SK-N-SH (cell line): ENCODE data around the gene ABCA1. TPM values are rescaled to one million over a fixed set of nuclear protein-coding genes. Genes with fewer than 3 reads are reported as not detected.

ENCODE experiments used
- CTCF ChIA-PET: fragments of 300-600, 350-600 bp; formaldehyde crosslinking; extraction: SDS; loops from one replicate; lab custom pipeline; 2021; lab: Yijun Ruan, JAX
- POLR2A ChIA-PET: fragments of 350-600 bp; sonication (Branson Sonifier 250); formaldehyde crosslinking; extraction: SDS; loops from one replicate; lab custom pipeline; 2020; ENCODE audit warnings: antibody characterized with exemption, inconsistent platforms; lab: Yijun Ruan, JAX
- DNase-seq: peaks from one replicate; pipeline ENCODE4 v3.0.0; 2012
- H2AFZ ChIP-seq: fragments of 200-600 bp; sonication (generic); 2 replicates; pipeline ENCODE4 v1.8.1; 2016; ENCODE audit warnings: antibody characterized with exemption, mild to moderate bottlenecking, low read depth
- H3F3A ChIP-seq: fragments of 200-600 bp; sonication (generic); replicated peaks from 2 replicates; pipeline ENCODE3; 2016; ENCODE audit warnings: antibody characterized with exemption, mild to moderate bottlenecking; ENCODE audit not compliant: insufficient read depth
- H3K27ac ChIP-seq, 2 experiments: fragments of 200-500 bp in 1 of 2; fragments of 200-600 bp in 1 of 2; sonication (Bioruptor generic) in 1 of 2; sonication (generic), shearing (Covaris generic) in 1 of 2; 2 replicates each; pipeline versions ENCODE4 v1.5.1 to v1.6.1; 2014 to 2016; ENCODE audit warnings: low read depth in 2 of 2, inconsistent platforms in 1 of 2, low read length in 1 of 2, mild to moderate bottlenecking in 1 of 2, mixed read lengths in 1 of 2
- H3K27me3 ChIP-seq: fragments of 200-600 bp; sonication (generic), shearing (Covaris generic); 2 replicates; pipeline ENCODE4 v1.6.1; 2016; ENCODE audit warnings: mixed run types; ENCODE audit not compliant: insufficient read depth
- H3K36me3 ChIP-seq, 2 experiments: fragments of 200-500 bp in 1 of 2; fragments of 200-600 bp in 1 of 2; sonication (Bioruptor generic) in 1 of 2; sonication (generic) in 1 of 2; replicated peaks in 1 of 2; 2 replicates each; pipeline versions ENCODE3 to v1.5.1; 2014 to 2016; ENCODE audit warnings: low read length in 1 of 2, mild to moderate bottlenecking in 1 of 2; ENCODE audit not compliant: insufficient read depth in 2 of 2, control insufficient read depth in 1 of 2
- H3K4me1 ChIP-seq, 2 experiments: fragments of 200-500 bp in 1 of 2; fragments of 200-600 bp in 1 of 2; sonication (Bioruptor generic) in 1 of 2; sonication (generic), shearing (Covaris generic) in 1 of 2; 2 replicates each; pipeline versions ENCODE4 v1.5.1 to v1.6.1; 2014 to 2016; ENCODE audit warnings: low read depth in 1 of 2, low read length in 1 of 2, mixed run types in 1 of 2; ENCODE audit not compliant: insufficient read depth in 2 of 2, control insufficient read depth in 1 of 2
- H3K4me2 ChIP-seq: fragments of 200-600 bp; sonication (generic), shearing (Covaris generic); 2 replicates; pipeline ENCODE4 v1.6.1; 2017; ENCODE audit warnings: mixed run types
- H3K4me3 ChIP-seq, 2 experiments: fragments of 200-500 bp in 1 of 2; fragments of 200-600 bp in 1 of 2; sonication (Bioruptor generic) in 1 of 2; sonication (generic), shearing (Covaris generic) in 1 of 2; 2 replicates each; pipeline versions ENCODE4 v1.5.1 to v1.8.1; 2014 to 2016; ENCODE audit warnings: low read depth in 2 of 2, inconsistent platforms in 1 of 2, low read length in 1 of 2, mild to moderate bottlenecking in 1 of 2, mixed read lengths in 1 of 2, moderate library complexity in 1 of 2
- H3K79me2 ChIP-seq: fragments of 200-600 bp; sonication (generic); 2 replicates; pipeline ENCODE4 v1.8.1; 2017; ENCODE audit warnings: mild to moderate bottlenecking; ENCODE audit not compliant: insufficient read depth
- H3K9ac ChIP-seq: fragments of 200-600 bp; sonication (generic); 2 replicates; pipeline ENCODE4 v1.6.1; 2017; ENCODE audit warnings: mixed run types
- H3K9me2 ChIP-seq: fragments of 200-600 bp; sonication (generic); 2 replicates; pipeline ENCODE4 v1.6.1; 2017; ENCODE audit warnings: mixed run types
- H3K9me3 ChIP-seq: fragments of 200-600 bp; sonication (generic); 2 replicates; pipeline ENCODE4 v1.6.1; 2017; ENCODE audit warnings: mixed run types, mild to moderate bottlenecking, moderate library complexity
- H4K20me1 ChIP-seq: fragments of 200-600 bp; sonication (generic); 2 replicates; pipeline ENCODE4 v1.6.1; 2017; ENCODE audit warnings: mild to moderate bottlenecking, mixed run types; ENCODE audit not compliant: insufficient read depth
- CHD2 ChIP-seq: fragments of 150-350 bp; IDR thresholded peaks from 2 replicates; pipeline ENCODE4 v1.6.1; 2018; ENCODE audit warnings: low read length; ENCODE audit not compliant: partially characterized antibody
- ELF1 ChIP-seq: IDR thresholded peaks from 2 replicates; pipeline ENCODE4 v1.4.0; 2012
- EZH2phosphoT487 ChIP-seq: fragments of 200-600 bp; sonication (generic); IDR thresholded peaks from 2 replicates; pipeline ENCODE4 v1.6.1; 2017; ENCODE audit warnings: low read depth, mixed run types, mild to moderate bottlenecking, antibody characterized with exemption, moderate library complexity, borderline replicate concordance
- FOSL2 ChIP-seq: IDR thresholded peaks from 2 replicates; pipeline ENCODE4 v1.4.0; 2012; ENCODE audit warnings: low read depth, mild to moderate bottlenecking, moderate library complexity, borderline replicate concordance
- FOXM1 ChIP-seq: IDR thresholded peaks from 2 replicates; pipeline ENCODE4 v1.4.0; 2012; ENCODE audit warnings: low read depth, mild to moderate bottlenecking
- GABPA ChIP-seq: IDR thresholded peaks from 2 replicates; pipeline ENCODE4 v1.4.0; 2012; ENCODE audit warnings: low read depth, mild to moderate bottlenecking
- GATA2 ChIP-seq: sonication (generic); formaldehyde crosslinking; IDR thresholded peaks from 2 replicates; pipeline ENCODE4 v1.5.0; 2020; ENCODE audit warnings: mild to moderate bottlenecking, missing genetic modification reagents
- MAX ChIP-seq: IDR thresholded peaks from 2 replicates; pipeline ENCODE4 v1.4.0; 2012; ENCODE audit warnings: low read depth
- NFIC ChIP-seq: IDR thresholded peaks from 2 replicates; pipeline ENCODE4 v1.4.0; 2012; ENCODE audit warnings: borderline replicate concordance
- NRF1 ChIP-seq: IDR thresholded peaks from 2 replicates; pipeline ENCODE4 v1.6.1; 2012; ENCODE audit warnings: low read depth, mild to moderate bottlenecking, low read length
- PBX3 ChIP-seq: IDR thresholded peaks from 2 replicates; pipeline ENCODE4; 2012
- RXRA ChIP-seq: IDR thresholded peaks from 2 replicates; pipeline ENCODE4 v1.4.0; 2012; ENCODE audit warnings: low read depth, mild to moderate bottlenecking, borderline replicate concordance
- SIN3A ChIP-seq: IDR thresholded peaks from 2 replicates; pipeline ENCODE4 v1.6.1; 2012; ENCODE audit warnings: low read depth, mild to moderate bottlenecking, low read length, moderate library complexity, borderline replicate concordance
- SMC3 ChIP-seq: IDR thresholded peaks from 2 replicates; pipeline ENCODE4 v1.6.1; 2012; ENCODE audit warnings: low read depth, low read length, improper control_type of control experiment
- USF1 ChIP-seq: IDR thresholded peaks from 2 replicates; pipeline ENCODE4 v1.4.0; 2012; ENCODE audit warnings: low read depth, borderline replicate concordance
- USF2 ChIP-seq: fragments of 150-350 bp; IDR thresholded peaks from 2 replicates; pipeline ENCODE4 v1.6.1; 2017; ENCODE audit warnings: antibody characterized with exemption, low read length, low read depth, borderline replicate concordance
- YY1 ChIP-seq: IDR thresholded peaks from 2 replicates; pipeline ENCODE4 v1.4.0; 2012; ENCODE audit warnings: low read depth, mild to moderate bottlenecking
- WGBS: methylation state at CpG from one replicate; pipeline ENCODE4 v1.1.6; 2017; ENCODE audit warnings: low lambda C conversion rate; 5-methylcytosine and 5-hydroxymethylcytosine counted together
- polyA plus RNA-seq, 3 experiments: library from polyadenylated mRNA; depleted of rRNA; stranded (reverse); fragments of >200 nt; gene quantifications; 2 replicates each; pipeline ENCODE4 v1.2.3, GENCODE V29; 2012

ABCA1 gene
- polyA plus RNA-seq, 1 of the 3 experiments (the other 2 are of a cell fraction): 5.3 TPM

- TF ChIP-seq PBX3: no peak
- no peak for TF ChIP-seq RXRA
- TF ChIP-seq, all 33 proteins: peak for 0
Measured at GRCh38 chr9:104826911-104827310, 101.0 kb downstream of the ABCA1 start (continued).

- H3K4me2 ChIP-seq: no peak overlapping the region
- no peaks in the 10 kb centered on the region for H3K9me2 ChIP-seq
Measured at GRCh38 chr9:104826079-104826775, 101.7 kb downstream of the ABCA1 start.

GRCh38 chr9:104820336-104820735 is 107.6 kb downstream of the ABCA1 start:
- no peaks in the 10 kb centered on the region for H3K9me2 ChIP-seq
- ChIA-PET POLR2A (no interaction called here), CTCF (interaction anchor here (0.7 to 3.8 kb wide), 5 partner anchors 10 to 595 kb away, joined by 3 to 21 read pairs (median 3); no protein-coding TSS in a partner anchor)
- H3K27ac ChIP-seq: no peak overlapping the region
- no peak for DNase-seq
- H3K36me3 ChIP-seq: peaks cover 10 to 75% of the 10 kb centered on the region in 2 experiments
- no peak overlapping the region for H3K4me3 ChIP-seq
- no peak overlapping the region for H2AFZ ChIP-seq
- no peaks in the 10 kb centered on the region for H3K9me3 ChIP-seq
- no peaks in the 10 kb centered on the region for H3K79me2 ChIP-seq
- no peaks in the 10 kb centered on the region for H4K20me1 ChIP-seq
- TF ChIP-seq ELF1 (no peak), FOSL2 (no peak), SMC3 (no peak), FOXM1 (no peak), USF1 (no peak), GABPA (no peak), GATA2 (CRISPR knock-in tag) (no peak), CHD2 (no peak), NRF1 (no peak), SIN3A (no peak), EZH2phosphoT487 (no peak), NFIC (no peak), USF2 (no peak), MAX (no peak)
- H3K4me2 ChIP-seq: no peak overlapping the region
- H3K9ac ChIP-seq: no peak overlapping the region
- WGBS: 95% methylated on average over 3 of the region's 4 CpGs
- H3F3A ChIP-seq: no peaks in the 10 kb centered on the region
- peaks cover 0 to 4% of the 10 kb centered on the region in 2 experiments; a peak in 1 of 4 replicates for H3K4me1 ChIP-seq
- H3K27me3 ChIP-seq: no peaks in the 10 kb centered on the region

More at GRCh38 chr9:104826079-104826775, 101.7 kb downstream of the ABCA1 start:
- Histone ChIP-seq H2AFZ (no peak overlapping the region), H3K9ac (no peak overlapping the region), H3K79me2 (no peaks in the 10 kb centered on the region), H3K9me3 (no peaks in the 10 kb centered on the region), H3K27me3 (no peaks in the 10 kb centered on the region), H3F3A (no peaks in the 10 kb centered on the region)
- CTCF ChIA-PET: interaction anchor here (1.6 kb wide), 1 partner anchor 37 kb away, joined by 6 read pairs; no protein-coding TSS in a partner anchor
- no peak for DNase-seq
- no peak for TF ChIP-seq YY1
- TF ChIP-seq, all 33 proteins: peak for 0
- no peaks in the 10 kb centered on the region for H4K20me1 ChIP-seq
- POLR2A ChIA-PET: no interaction called here
- peaks cover 5 to 7% of the 10 kb centered on the region in 2 experiments; a peak in 3 of 4 replicates for H3K4me1 ChIP-seq
- H3K27ac ChIP-seq: no peak overlapping the region
- peaks cover 0 to 71% of the 10 kb centered on the region in 2 experiments for H3K36me3 ChIP-seq
- no peak overlapping the region for H3K4me3 ChIP-seq
- 80% methylated on average over 3 of the region's 3 CpGs for WGBS
